Measurements from ENCODE around the gene LPP. TPM values are rescaled to one million over a fixed set of nuclear protein-coding genes. Genes with fewer than 3 reads are reported as not detected.
A peak's percentile ranks its signal among the peaks of the same experiment; 100 is the strongest.
"Not testable (repeated sequence)": the region's sequence is repeated elsewhere in the genome, so short reads cannot be mapped to it uniquely, and the experiment has no call there.

The LPP gene
- total RNA-seq, 1 donor from 2014 or later = 184 TPM

DNA sequence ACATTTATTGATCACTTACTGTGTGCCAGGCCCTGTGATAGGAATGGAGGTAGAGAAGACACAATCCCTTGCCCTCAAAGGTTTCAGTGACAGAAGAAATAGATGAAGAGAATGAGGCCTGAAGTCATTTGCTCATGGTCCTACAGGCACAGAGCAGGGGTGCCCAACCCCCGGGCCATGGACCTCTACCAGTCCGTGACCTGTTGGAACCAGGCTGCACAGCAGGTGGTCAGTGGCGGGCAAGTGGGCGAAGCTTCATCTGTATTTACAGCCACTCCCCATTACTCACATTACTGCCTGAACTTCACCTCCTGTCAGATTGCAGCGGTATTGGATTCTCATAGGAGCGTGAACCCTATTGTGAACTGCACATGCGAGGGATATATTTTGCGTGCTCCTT lies 480.3 kb downstream of the LPP start:
- Mint-ChIP-seq H3K27ac (ENCODE audit: unreplicated experiment) (no peak overlapping the region), H3K36me3 (ENCODE audit: unreplicated experiment) (peaks cover 17% of the 10 kb centered on the region), H3K4me3 (ENCODE audit: unreplicated experiment) (no peak overlapping the region), H3K9me3 (ENCODE audit: unreplicated experiment) (peaks cover 12% of the 10 kb centered on the region), H3K27me3 (ENCODE audit: unreplicated experiment) (no peaks in the 10 kb centered on the region), H3K4me1 (ENCODE audit: unreplicated experiment) (peaks cover 22% of the 10 kb centered on the region)
- DNase-seq (ENCODE audit: extremely low spot score, unreplicated experiment) = no peak
- TF ChIP-seq, protein P1, sequence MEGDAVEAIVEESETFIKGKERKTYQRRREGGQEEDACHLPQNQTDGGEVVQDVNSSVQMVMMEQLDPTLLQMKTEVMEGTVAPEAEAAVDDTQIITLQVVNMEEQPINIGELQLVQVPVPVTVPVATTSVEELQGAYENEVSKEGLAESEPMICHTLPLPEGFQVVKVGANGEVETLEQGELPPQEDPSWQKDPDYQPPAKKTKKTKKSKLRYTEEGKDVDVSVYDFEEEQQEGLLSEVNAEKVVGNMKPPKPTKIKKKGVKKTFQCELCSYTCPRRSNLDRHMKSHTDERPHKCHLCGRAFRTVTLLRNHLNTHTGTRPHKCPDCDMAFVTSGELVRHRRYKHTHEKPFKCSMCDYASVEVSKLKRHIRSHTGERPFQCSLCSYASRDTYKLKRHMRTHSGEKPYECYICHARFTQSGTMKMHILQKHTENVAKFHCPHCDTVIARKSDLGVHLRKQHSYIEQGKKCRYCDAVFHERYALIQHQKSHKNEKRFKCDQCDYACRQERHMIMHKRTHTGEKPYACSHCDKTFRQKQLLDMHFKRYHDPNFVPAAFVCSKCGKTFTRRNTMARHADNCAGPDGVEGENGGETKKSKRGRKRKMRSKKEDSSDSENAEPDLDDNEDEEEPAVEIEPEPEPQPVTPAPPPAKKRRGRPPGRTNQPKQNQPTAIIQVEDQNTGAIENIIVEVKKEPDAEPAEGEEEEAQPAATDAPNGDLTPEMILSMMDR (IDR thresholded peaks at IDR 0.05) = no peak

DNA sequence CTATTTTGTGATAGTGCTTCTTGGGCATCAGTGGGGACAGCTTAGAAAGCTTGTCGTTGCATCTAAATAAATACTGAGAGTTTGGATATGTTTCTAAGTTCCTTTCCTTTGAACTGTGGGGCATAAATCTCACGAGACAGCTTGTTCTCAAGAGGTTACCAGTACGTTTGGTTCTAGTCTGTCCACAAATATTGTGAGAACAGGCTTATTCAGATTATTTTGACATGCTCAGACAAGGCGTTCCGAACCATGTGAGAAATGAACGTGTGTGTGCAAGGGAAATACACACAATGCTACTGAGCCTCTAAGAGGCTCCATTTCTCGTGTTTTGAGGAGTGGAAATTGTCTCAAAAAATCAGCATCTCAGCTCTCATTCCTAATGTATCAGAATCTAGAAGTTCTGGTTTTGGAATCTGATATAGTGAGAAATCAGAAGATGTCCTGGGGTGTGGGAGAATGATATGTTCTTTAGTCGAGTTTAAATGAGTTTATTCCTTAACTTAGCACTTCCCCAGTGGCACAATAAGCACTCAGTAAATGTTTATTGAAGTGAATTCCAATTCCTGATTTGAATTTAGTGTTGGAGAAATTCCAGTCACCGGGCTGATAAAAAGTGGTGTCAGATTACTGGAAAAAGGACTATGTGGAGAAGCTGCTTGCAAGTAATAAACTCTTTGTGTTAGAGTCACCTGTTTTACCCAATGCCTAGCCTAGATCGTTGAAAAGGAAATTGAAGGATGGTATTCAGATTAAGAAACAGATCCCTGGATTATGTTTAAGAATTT lies 481.5 kb downstream of the LPP start:
- H3K27me3 Mint-ChIP-seq (ENCODE audit: unreplicated experiment) = no peaks in the 10 kb centered on the region
- H3K4me1 Mint-ChIP-seq (ENCODE audit: unreplicated experiment) = peaks cover 22% of the 10 kb centered on the region
- peak overlapping the region; percentile 58 for H3K27ac Mint-ChIP-seq (ENCODE audit: unreplicated experiment)
- H3K36me3 Mint-ChIP-seq (ENCODE audit: unreplicated experiment) = peaks cover 12% of the 10 kb centered on the region
- TF ChIP-seq, protein P1 (IDR thresholded peaks at IDR 0.05) = no peak
- H3K9me3 Mint-ChIP-seq (ENCODE audit: unreplicated experiment) = peaks cover 4% of the 10 kb centered on the region
- no peak for DNase-seq (ENCODE audit: extremely low spot score, unreplicated experiment)
- no peak overlapping the region for H3K4me3 Mint-ChIP-seq (ENCODE audit: unreplicated experiment)

DNA sequence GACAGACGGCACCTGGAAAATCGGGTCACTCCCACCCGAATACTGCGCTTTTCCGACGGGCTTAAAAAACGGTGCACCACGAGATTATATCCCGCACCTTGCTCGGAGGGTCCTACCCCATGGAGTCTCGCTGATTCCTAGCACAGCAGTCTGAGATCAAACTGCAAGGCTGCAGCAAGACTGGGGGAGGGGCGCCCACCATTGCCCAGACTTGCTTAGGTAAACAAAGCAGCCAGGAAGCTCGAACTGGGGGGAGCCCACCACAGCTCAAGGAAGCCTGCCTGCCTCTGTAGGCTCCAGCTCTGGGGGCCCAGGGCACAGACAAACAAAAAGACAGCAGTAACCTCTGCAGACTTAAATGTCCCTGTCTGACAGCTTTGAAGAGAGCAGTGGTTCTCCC lies 482.3 kb downstream of the LPP start:
- not testable (repeated sequence) for DNase-seq (ENCODE audit: extremely low spot score, unreplicated experiment); H3K27me3 Mint-ChIP-seq (ENCODE audit: unreplicated experiment); H3K27ac Mint-ChIP-seq (ENCODE audit: unreplicated experiment); H3K9me3 Mint-ChIP-seq (ENCODE audit: unreplicated experiment); H3K4me3 Mint-ChIP-seq (ENCODE audit: unreplicated experiment)
- peaks cover 30% of the 10 kb centered on the region for H3K4me1 Mint-ChIP-seq (ENCODE audit: unreplicated experiment)
- peaks cover 12% of the 10 kb centered on the region for H3K36me3 Mint-ChIP-seq (ENCODE audit: unreplicated experiment)

DNA sequence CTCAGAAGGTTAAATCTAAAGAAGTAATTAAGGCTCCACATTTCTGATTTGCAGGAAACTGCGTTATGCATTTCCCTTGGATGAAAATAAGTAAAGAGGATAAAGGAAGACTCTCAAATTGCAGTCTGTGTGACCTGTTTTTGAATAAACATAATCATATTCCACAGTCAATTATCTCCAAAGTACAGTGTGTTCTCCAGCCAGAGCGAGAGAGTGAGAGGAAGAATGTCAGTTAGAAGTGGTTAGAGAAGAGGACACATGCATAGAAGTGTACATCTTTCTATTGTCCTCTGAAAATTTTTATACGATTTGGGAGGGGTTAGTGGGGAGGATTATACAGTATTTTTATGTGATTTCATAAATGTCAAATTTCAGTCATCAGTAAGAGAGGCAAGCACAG lies 487.1 kb downstream of the LPP start:
- H3K4me3 Mint-ChIP-seq (ENCODE audit: unreplicated experiment) = no peak overlapping the region
- peaks cover 3% of the 10 kb centered on the region for H3K36me3 Mint-ChIP-seq (ENCODE audit: unreplicated experiment)
- no peaks in the 10 kb centered on the region for H3K27me3 Mint-ChIP-seq (ENCODE audit: unreplicated experiment)
- peak overlapping the region; percentile 54 for H3K27ac Mint-ChIP-seq (ENCODE audit: unreplicated experiment)
- H3K9me3 Mint-ChIP-seq (ENCODE audit: unreplicated experiment) = no peaks in the 10 kb centered on the region
- TF ChIP-seq, protein P1 (IDR thresholded peaks at IDR 0.05) = no peak
- peaks cover 21% of the 10 kb centered on the region for H3K4me1 Mint-ChIP-seq (ENCODE audit: unreplicated experiment)
- no peak for DNase-seq (ENCODE audit: extremely low spot score, unreplicated experiment)

DNA sequence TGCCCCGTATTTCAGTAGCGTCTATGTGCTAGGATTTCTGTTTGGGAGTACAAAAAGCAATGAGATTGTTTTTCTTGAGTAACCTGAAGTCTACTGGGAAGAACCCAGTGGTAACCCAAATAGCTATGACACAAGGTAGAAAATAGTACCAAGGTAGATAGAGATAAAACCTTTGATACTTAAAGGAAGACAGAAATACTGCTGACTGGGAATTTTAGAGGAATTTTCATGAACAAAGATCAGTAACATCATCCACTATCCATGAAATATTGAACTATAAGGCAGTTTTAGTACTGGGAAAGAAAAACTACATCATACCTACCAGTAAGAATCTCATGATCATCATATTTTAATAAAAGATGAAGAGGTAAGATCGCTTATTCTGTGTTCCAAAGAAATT lies 489.8 kb downstream of the LPP start:
- Mint-ChIP-seq H3K9me3 (ENCODE audit: unreplicated experiment) (no peaks in the 10 kb centered on the region), H3K27ac (ENCODE audit: unreplicated experiment) (no peak overlapping the region), H3K4me3 (ENCODE audit: unreplicated experiment) (no peak overlapping the region), H3K36me3 (ENCODE audit: unreplicated experiment) (peaks cover 2% of the 10 kb centered on the region), H3K4me1 (ENCODE audit: unreplicated experiment) (peaks cover 29% of the 10 kb centered on the region), H3K27me3 (ENCODE audit: unreplicated experiment) (no peaks in the 10 kb centered on the region)
- TF ChIP-seq, protein P1 (IDR thresholded peaks at IDR 0.05) = no peak
- no peak for DNase-seq (ENCODE audit: extremely low spot score, unreplicated experiment)

Data from osteocyte (in vitro differentiated cells).